Measurements from ENCODE around the gene ARPC3.
"Not testable (repeated sequence)": the region's sequence is repeated elsewhere in the genome, so short reads cannot be mapped to it uniquely, and the experiment has no call there.

Gene ARPC3

DNA sequence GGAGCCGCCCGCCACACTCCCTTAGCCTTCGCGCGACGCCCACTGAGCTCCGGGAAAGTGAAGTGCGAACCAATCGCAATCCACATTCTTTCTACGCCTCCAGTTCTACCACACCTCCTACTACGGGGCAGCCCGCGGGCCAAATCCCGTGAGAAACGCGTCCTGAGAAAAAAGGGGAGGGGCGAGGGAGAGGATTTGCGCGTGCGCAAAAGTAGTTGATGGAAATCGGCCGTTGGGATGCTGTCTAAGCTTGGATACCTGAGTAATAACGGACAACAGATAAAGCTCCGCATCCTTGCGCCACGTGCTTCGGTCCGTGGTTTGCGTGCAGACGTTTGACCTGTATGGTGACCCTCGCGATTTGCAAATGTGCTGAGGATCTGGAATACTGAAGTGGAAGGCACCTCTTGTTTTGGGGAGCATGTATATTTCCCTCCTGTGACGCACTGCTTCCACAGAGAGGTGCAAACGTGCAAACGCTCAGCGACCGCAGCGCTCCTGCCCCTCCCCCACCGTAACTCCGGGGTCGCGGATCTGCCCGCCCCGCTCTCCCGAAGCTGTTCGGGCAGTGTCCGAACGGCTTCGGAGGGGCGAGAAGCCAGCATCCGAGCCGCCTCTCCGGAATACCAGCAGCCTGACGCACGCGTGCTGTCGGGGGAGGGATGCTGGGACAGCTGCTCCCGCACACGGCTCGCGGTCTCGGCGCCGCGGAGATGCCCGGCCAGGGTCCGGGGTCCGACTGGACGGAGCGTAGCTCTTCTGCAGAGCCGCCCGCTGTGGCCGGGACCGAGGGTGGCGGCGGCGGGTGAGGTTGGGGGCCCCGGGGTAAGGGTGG, 18.3 kb upstream of the ARPC3 start, which contains the start of the genes FAM216A and GPN3:
TSS of gene FAM216A (plus strand) at position 632 of the 835 bp plus-strand sequence. CDS start at position 663, 31 bp downstream.
TSS of gene GPN3 (minus strand) at position 44 of the 835 bp plus-strand sequence. CDS start 54 bp downstream, outside the sequence.
- peaks cover under 1% of the 10 kb centered on the region; the same call in 1 of the 2 replicates for H3K36me3 ChIP-seq (ENCODE audit: low read length)
- no peaks in the 10 kb centered on the region for H3K27me3 ChIP-seq (ENCODE audit: low read length)
- no peak for TF ChIP-seq EZH2phosphoT487 (conservative IDR thresholded peaks at IDR 0.05; ENCODE audit: low read length)
- TF ChIP-seq, protein P1, sequence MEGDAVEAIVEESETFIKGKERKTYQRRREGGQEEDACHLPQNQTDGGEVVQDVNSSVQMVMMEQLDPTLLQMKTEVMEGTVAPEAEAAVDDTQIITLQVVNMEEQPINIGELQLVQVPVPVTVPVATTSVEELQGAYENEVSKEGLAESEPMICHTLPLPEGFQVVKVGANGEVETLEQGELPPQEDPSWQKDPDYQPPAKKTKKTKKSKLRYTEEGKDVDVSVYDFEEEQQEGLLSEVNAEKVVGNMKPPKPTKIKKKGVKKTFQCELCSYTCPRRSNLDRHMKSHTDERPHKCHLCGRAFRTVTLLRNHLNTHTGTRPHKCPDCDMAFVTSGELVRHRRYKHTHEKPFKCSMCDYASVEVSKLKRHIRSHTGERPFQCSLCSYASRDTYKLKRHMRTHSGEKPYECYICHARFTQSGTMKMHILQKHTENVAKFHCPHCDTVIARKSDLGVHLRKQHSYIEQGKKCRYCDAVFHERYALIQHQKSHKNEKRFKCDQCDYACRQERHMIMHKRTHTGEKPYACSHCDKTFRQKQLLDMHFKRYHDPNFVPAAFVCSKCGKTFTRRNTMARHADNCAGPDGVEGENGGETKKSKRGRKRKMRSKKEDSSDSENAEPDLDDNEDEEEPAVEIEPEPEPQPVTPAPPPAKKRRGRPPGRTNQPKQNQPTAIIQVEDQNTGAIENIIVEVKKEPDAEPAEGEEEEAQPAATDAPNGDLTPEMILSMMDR (IDR thresholded peaks at IDR 0.05; ENCODE audit: insufficient read depth, low read length, poor library complexity, severe bottlenecking), result no peak
- H3F3A ChIP-seq (ENCODE audit: insufficient read depth), result peaks cover 8% of the 10 kb centered on the region; the same call in 1 of the 2 replicates
- H2AFZ ChIP-seq (ENCODE audit: low read depth, low read length, severe bottlenecking), result peak within 1 kb of the TSS; percentile 82
- no peaks in the 10 kb centered on the region for H3K9me2 ChIP-seq (replicated peaks; ENCODE audit: insufficient read depth, low read length)
- H3K4me2 ChIP-seq (ENCODE audit: low read depth, low read length, poor library complexity, severe bottlenecking), result peak within 1 kb of the TSS; percentile 100
- peak within 1 kb of the TSS; percentile 98 for H3K9ac ChIP-seq (ENCODE audit: low read length)
- peak within 1 kb of the TSS; percentile 100 for H3K4me3 ChIP-seq (ENCODE audit: insufficient read depth, low read length, poor library complexity, severe bottlenecking)
- H3K9me3 ChIP-seq (ENCODE audit: insufficient read depth, low read length), result no peaks in the 10 kb centered on the region
- H3K79me2 ChIP-seq (ENCODE audit: insufficient read depth, low read length), result peaks cover 64% of the 10 kb centered on the region
- H3K27ac ChIP-seq (ENCODE audit: low read depth, low read length), result peak within 1 kb of the TSS; percentile 88
- H4K20me1 ChIP-seq (ENCODE audit: low read depth, low read length), result no peaks in the 10 kb centered on the region

DNA sequence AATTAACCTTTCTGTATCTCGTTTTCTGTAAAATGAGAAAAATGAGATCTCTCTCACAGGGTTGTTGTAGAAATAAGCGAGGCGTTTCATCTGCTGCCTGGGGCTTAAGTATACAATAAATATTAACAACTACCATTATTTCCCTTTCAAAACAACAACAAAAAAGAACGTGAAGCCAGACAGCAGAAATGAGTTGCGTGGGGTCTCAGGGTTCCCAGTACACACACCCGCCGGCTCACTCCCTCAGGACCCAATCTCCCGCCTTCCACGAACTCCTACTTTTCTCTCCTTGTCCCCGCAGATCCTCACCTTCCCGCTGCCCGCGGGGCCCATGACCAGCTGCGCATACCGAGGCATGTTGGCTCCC, 17.7 kb upstream of the ARPC3 start:
- Histone ChIP-seq H3F3A (ENCODE audit: insufficient read depth) (peaks cover 8% of the 10 kb centered on the region; the same call in 1 of the 2 replicates), H3K27me3 (ENCODE audit: low read length) (no peaks in the 10 kb centered on the region), H3K4me3 (ENCODE audit: insufficient read depth, low read length, poor library complexity, severe bottlenecking) (peak overlapping the region; percentile 100), H3K79me2 (ENCODE audit: insufficient read depth, low read length) (peaks cover 62% of the 10 kb centered on the region), H3K9me3 (ENCODE audit: insufficient read depth, low read length) (no peaks in the 10 kb centered on the region), H3K9me2 (replicated peaks; ENCODE audit: insufficient read depth, low read length) (no peaks in the 10 kb centered on the region), H3K36me3 (ENCODE audit: low read length) (no peaks in the 10 kb centered on the region), H3K9ac (ENCODE audit: low read length) (peak overlapping the region; percentile 98), H3K27ac (ENCODE audit: low read depth, low read length) (peak overlapping the region; percentile 88), H3K4me2 (ENCODE audit: low read depth, low read length, poor library complexity, severe bottlenecking) (peak overlapping the region; percentile 100), H4K20me1 (ENCODE audit: low read depth, low read length) (no peaks in the 10 kb centered on the region), H2AFZ (ENCODE audit: low read depth, low read length, severe bottlenecking) (peak overlapping the region; percentile 63)
- TF ChIP-seq EZH2phosphoT487 (conservative IDR thresholded peaks at IDR 0.05; ENCODE audit: low read length), result no peak
- TF ChIP-seq, protein P1 (IDR thresholded peaks at IDR 0.05; ENCODE audit: insufficient read depth, low read length, poor library complexity, severe bottlenecking), result no peak

DNA sequence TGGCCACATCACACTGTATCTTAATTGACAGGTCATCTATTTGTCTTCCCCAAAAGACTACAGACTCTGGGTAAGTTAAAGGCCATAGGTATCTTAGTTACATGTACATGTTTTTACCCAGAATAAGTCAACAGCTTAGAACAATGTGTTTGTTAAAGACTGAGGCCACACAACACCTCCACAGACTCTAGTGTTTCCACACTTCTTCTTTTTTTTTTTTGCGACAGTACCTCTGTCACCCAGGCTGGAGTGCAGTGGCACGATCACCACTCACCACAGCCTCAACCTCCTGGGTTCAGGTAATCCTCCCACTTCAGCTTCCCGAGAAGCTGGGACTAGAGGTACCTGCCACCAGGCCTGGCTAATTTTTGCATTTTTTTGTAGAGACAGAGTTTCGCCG, 16.7 kb upstream of the ARPC3 start:
- Histone ChIP-seq H4K20me1 (ENCODE audit: low read depth, low read length) (no peaks in the 10 kb centered on the region), H3K79me2 (ENCODE audit: insufficient read depth, low read length) (peaks cover 56% of the 10 kb centered on the region), H3K9me3 (ENCODE audit: insufficient read depth, low read length) (no peaks in the 10 kb centered on the region), H3F3A (ENCODE audit: insufficient read depth) (peaks cover 8% of the 10 kb centered on the region; the same call in 1 of the 2 replicates), H3K4me3 (ENCODE audit: insufficient read depth, low read length, poor library complexity, severe bottlenecking) (peak overlapping the region; percentile 100), H3K27ac (ENCODE audit: low read depth, low read length) (no peak overlapping the region), H3K4me2 (ENCODE audit: low read depth, low read length, poor library complexity, severe bottlenecking) (peak overlapping the region; percentile 100), H2AFZ (ENCODE audit: low read depth, low read length, severe bottlenecking) (no peak overlapping the region), H3K36me3 (ENCODE audit: low read length) (no peaks in the 10 kb centered on the region), H3K9me2 (replicated peaks; ENCODE audit: insufficient read depth, low read length) (no peaks in the 10 kb centered on the region), H3K27me3 (ENCODE audit: low read length) (no peaks in the 10 kb centered on the region), H3K9ac (ENCODE audit: low read length) (peak overlapping the region; percentile 98)
- TF ChIP-seq, protein P1 (IDR thresholded peaks at IDR 0.05; ENCODE audit: insufficient read depth, low read length, poor library complexity, severe bottlenecking), result no peak
- no peak for TF ChIP-seq EZH2phosphoT487 (conservative IDR thresholded peaks at IDR 0.05; ENCODE audit: low read length)

DNA sequence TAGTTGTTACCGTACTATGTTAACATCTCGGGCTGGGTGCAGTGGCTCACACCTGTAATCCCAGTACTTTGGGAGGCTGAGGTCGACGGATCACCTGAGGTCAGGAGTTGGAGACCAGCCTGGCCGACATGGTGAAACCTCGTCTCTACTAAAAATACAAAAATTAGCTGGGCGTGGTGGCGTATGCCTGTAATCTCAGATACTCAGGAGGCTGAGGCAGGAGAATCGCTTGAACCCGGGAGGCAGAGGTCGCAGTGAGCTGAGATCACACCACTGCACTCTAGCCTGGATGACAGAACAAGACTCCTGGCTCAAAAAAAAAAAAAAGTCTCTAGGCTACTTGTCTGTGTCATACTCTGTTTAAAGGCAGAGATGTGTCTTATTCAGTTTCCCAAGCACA, 15.6 kb upstream of the ARPC3 start:
- not testable (repeated sequence) for H3K9me2 ChIP-seq (replicated peaks; ENCODE audit: insufficient read depth, low read length); H3K4me2 ChIP-seq (ENCODE audit: low read depth, low read length, poor library complexity, severe bottlenecking); H3K27ac ChIP-seq (ENCODE audit: low read depth, low read length); H3K9ac ChIP-seq (ENCODE audit: low read length); H3K27me3 ChIP-seq (ENCODE audit: low read length); H3K9me3 ChIP-seq (ENCODE audit: insufficient read depth, low read length); H3K4me3 ChIP-seq (ENCODE audit: insufficient read depth, low read length, poor library complexity, severe bottlenecking); H2AFZ ChIP-seq (ENCODE audit: low read depth, low read length, severe bottlenecking); H4K20me1 ChIP-seq (ENCODE audit: low read depth, low read length); H3K36me3 ChIP-seq (ENCODE audit: low read length); H3F3A ChIP-seq (ENCODE audit: insufficient read depth)
- H3K79me2 ChIP-seq (ENCODE audit: insufficient read depth, low read length), result peaks cover 52% of the 10 kb centered on the region
